HCT116 (cell line): Measurements from ENCODE around the gene POLE. TPM values are rescaled to one million over a fixed set of nuclear protein-coding genes. Genes with fewer than 3 reads are reported as not detected.

Experiments
- ATAC-seq: fragments of 200-7000 bp; cut with Tn5 transposase; 2 replicates; pipeline ENCODE4 v1.9.1; 2020; ENCODE audit warnings: mild to moderate bottlenecking, moderate library complexity
- BruUV-seq: library from RNA; stranded (reverse); fragments of 400-500 nt; replicated peaks from 2 replicates; lab custom pipeline; 2021; lab: Mats Ljungman, UMichigan
- CTCF ChIA-PET: fragments of 300-600 bp; sonication (Branson Sonifier 250); formaldehyde crosslinking; loops from one replicate; lab custom pipeline; 2021; ENCODE audit warnings: antibody characterized with exemption; lab: Charles Lee
- POLR2A ChIA-PET: fragments of 300-600, 350-600 bp; sonication (Branson Sonifier 250); formaldehyde crosslinking; loops from one replicate; lab custom pipeline; 2021; ENCODE audit warnings: antibody characterized with exemption; lab: Charles Lee
- RAD21 ChIA-PET, 2 experiments: fragments of 300-600 bp; sonication (Branson Sonifier 250); formaldehyde crosslinking; loops; one replicate each; lab custom pipeline; 2023; ENCODE audit warnings: low total read pairs in 2 of 2; ENCODE audit not compliant: uncharacterized antibody in 2 of 2, unreplicated experiment in 2 of 2, low non-redundant PET in 1 of 2; lab: Charles Lee
- DNase-seq: peaks from one replicate; pipeline ENCODE4 v3.0.0-alpha.2; 2010; ENCODE audit warnings: low read depth, low spot score
- H2AFZ ChIP-seq: fragments of 200-600 bp; shearing (Covaris generic), sonication (generic); 2 replicates; pipeline ENCODE4 v1.6.1; 2017; ENCODE audit warnings: low read depth, mixed run types, mixed read lengths, antibody characterized with exemption, low read length; ENCODE audit not compliant: poor library complexity, severe bottlenecking
- H3K27ac ChIP-seq: 2 replicates; pipeline ENCODE4 v1.5.1; 2012; ENCODE audit warnings: low read depth, low read length
- H3K27me3 ChIP-seq: fragments of 200-600 bp; sonication (generic); 2 replicates; pipeline ENCODE4 v1.6.1; 2016; ENCODE audit warnings: mixed run types, low read length, mixed read lengths; ENCODE audit not compliant: insufficient read depth
- H3K36me3 ChIP-seq, 2 experiments: fragments of 200-500 bp in 1 of 2; fragments of 200-600 bp in 1 of 2; sonication (Bioruptor generic) in 1 of 2; sonication (generic) in 1 of 2; 2 replicates each; pipeline versions ENCODE4 v1.5.1 to v1.6.1; 2014 to 2016; ENCODE audit warnings: low read length in 2 of 2, inconsistent platforms in 1 of 2, mixed read lengths in 1 of 2, mixed run types in 1 of 2; ENCODE audit not compliant: insufficient read depth in 2 of 2, control insufficient read depth in 1 of 2
- H3K4me1 ChIP-seq, 2 experiments: fragments of 200-600 bp in 1 of 2; sonication (generic) in 1 of 2; 2 replicates each; pipeline versions ENCODE4 v1.5.1 to v1.6.1; 2012 to 2017; ENCODE audit warnings: low read length in 2 of 2, inconsistent platforms in 1 of 2, mild to moderate bottlenecking in 1 of 2, mixed read lengths in 1 of 2, mixed run types in 1 of 2, moderate library complexity in 1 of 2; ENCODE audit not compliant: insufficient read depth in 2 of 2, control insufficient read depth in 1 of 2
- H3K4me2 ChIP-seq: fragments of 200-600 bp; sonication (generic); 2 replicates; pipeline ENCODE4 v1.6.1; 2017; ENCODE audit warnings: mixed run types, low read length, mixed read lengths
- H3K4me3 ChIP-seq, 2 experiments: fragments of 200-600 bp in 1 of 2; sonication (generic) in 1 of 2; replicated peaks in 1 of 2; 2 replicates each; pipeline ENCODE4 v1.5.1; 2011 to 2016; ENCODE audit warnings: low read length in 2 of 2, control low read depth in 1 of 2, low read depth in 1 of 2, mild to moderate bottlenecking in 1 of 2, mixed read lengths in 1 of 2, mixed run types in 1 of 2
- H3K79me2 ChIP-seq: fragments of 200-600 bp; sonication (generic); 2 replicates; pipeline ENCODE4 v1.6.1; 2017; ENCODE audit warnings: mild to moderate bottlenecking, mixed run types, low read length, moderate library complexity, mixed read lengths; ENCODE audit not compliant: insufficient read depth
- H3K9ac ChIP-seq: fragments of 200-600 bp; sonication (generic); 2 replicates; pipeline ENCODE4 v1.6.1; 2016; ENCODE audit warnings: low read length, mixed read lengths
- H3K9me2 ChIP-seq: fragments of 200-600 bp; sonication (generic), shearing (Covaris generic); 2 replicates; pipeline ENCODE4 v1.6.1; 2017; ENCODE audit warnings: mixed run types, mild to moderate bottlenecking, moderate library complexity; ENCODE audit not compliant: insufficient read depth
- H3K9me3 ChIP-seq, 2 experiments: fragments of 200-500 bp in 1 of 2; fragments of 200-600 bp in 1 of 2; sonication (Bioruptor generic) in 1 of 2; sonication (generic) in 1 of 2; 2 replicates each; pipeline ENCODE4 v1.6.1; 2014 to 2017; ENCODE audit warnings: low read length in 2 of 2, mixed read lengths in 2 of 2, inconsistent platforms in 1 of 2, low read depth in 1 of 2, mild to moderate bottlenecking in 1 of 2, mixed run types in 1 of 2, moderate library complexity in 1 of 2; ENCODE audit not compliant: control insufficient read depth in 1 of 2, insufficient read depth in 1 of 2
- H4K20me1 ChIP-seq: fragments of 200-600 bp; sonication (generic), shearing (Covaris generic); 2 replicates; pipeline ENCODE4 v1.6.1; 2017; ENCODE audit warnings: mixed run types, mild to moderate bottlenecking, moderate library complexity; ENCODE audit not compliant: insufficient read depth
- ATF3 ChIP-seq: IDR thresholded peaks from 2 replicates; pipeline ENCODE4 v1.6.1; 2012
- CBX3 ChIP-seq: IDR thresholded peaks from 2 replicates; pipeline ENCODE4 v1.6.1; 2012; ENCODE audit warnings: low read depth
- CEBPB ChIP-seq: IDR thresholded peaks from 2 replicates; pipeline ENCODE4 v1.6.1; 2012; ENCODE audit warnings: low read depth
- EZH2phosphoT487 ChIP-seq: fragments of 200-600 bp; IDR thresholded peaks from 2 replicates; pipeline ENCODE4 v1.6.1; 2018; ENCODE audit warnings: antibody characterized with exemption, borderline replicate concordance
- FOSL1 ChIP-seq: IDR thresholded peaks from 2 replicates; pipeline ENCODE4 v1.6.1; 2012; ENCODE audit warnings: low read depth
- JUND ChIP-seq: IDR thresholded peaks from 2 replicates; pipeline ENCODE4 v1.6.1; 2012
- RAD21 ChIP-seq: IDR thresholded peaks from 2 replicates; pipeline ENCODE4 v1.6.1; 2012; ENCODE audit warnings: low read depth, mild to moderate bottlenecking
- REST ChIP-seq: IDR thresholded peaks from 2 replicates; pipeline ENCODE4 v1.6.1; 2012; ENCODE audit warnings: low read depth
- SIN3A ChIP-seq: IDR thresholded peaks from 2 replicates; pipeline ENCODE4 v1.6.1; 2012; ENCODE audit warnings: low read depth
- SP1 ChIP-seq: IDR thresholded peaks from 2 replicates; pipeline ENCODE4 v1.6.1; 2012; ENCODE audit warnings: low read depth
- SRF ChIP-seq: IDR thresholded peaks from 2 replicates; pipeline ENCODE4 v1.6.1; 2012; ENCODE audit warnings: low read depth
- YY1 ChIP-seq: IDR thresholded peaks from 2 replicates; pipeline ENCODE4 v1.6.1; 2011; ENCODE audit warnings: low read length, low read depth, moderate library complexity, mild to moderate bottlenecking; ENCODE audit not compliant: insufficient replicate concordance; ENCODE audit errors: extremely low read depth
- ZFX ChIP-seq: fragments of 450-650 bp; IDR thresholded peaks from 2 replicates; pipeline ENCODE4 v1.6.1; 2017
- ZNF274 ChIP-seq: fragments of 200-500 bp; sonication (Bioruptor generic); IDR thresholded peaks from 2 replicates; pipeline ENCODE4 v1.6.1; 2014; ENCODE audit warnings: mild to moderate bottlenecking, low read depth, low read length, inconsistent platforms
- intact Hi-C: fragments of 100-400 bp; cut with micrococcal nuclease; formaldehyde crosslinking; loops from 2 replicates; pipeline ENCODE4 v1.10.0; 2022
- total RNA-seq: library from RNA; stranded (reverse); gene quantifications from one replicate; pipeline ENCODE4 v1.2.1, GENCODE V29; 2021; ENCODE audit not compliant: unreplicated experiment
- TF ChIP-seq, protein P1 (sequence below): IDR thresholded peaks from 2 replicates; pipeline ENCODE4 v1.6.1; 2012

POLE gene
- total RNA-seq, 1 experiment from 2014 or later, result 128 TPM

DNA sequence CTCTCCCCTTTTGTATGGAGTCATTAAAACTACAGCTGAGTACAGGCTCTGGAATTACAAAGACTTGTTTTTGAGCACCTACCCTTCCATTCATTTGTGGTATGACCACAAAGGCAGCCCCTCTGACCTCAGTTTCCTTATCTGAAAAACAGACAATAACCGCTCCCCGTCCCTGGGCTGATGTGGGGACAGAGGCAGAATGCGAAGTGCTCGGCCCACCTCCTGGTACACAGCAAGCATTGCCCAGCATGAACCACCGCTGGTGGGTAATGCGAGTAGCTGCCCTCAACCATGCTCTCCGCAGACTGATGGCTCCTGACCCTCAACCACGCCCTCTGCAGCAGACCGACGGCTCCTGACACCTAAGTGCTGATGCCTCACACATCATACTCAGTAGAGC, 46.2 kb downstream of the POLE start:
- ChIA-PET POLR2A (no interaction called here), CTCF (no interaction called here), RAD21 (no interaction called here)
- Histone ChIP-seq H4K20me1 (no peaks in the 10 kb centered on the region), H3K9me3 (no peaks in the 10 kb centered on the region), H3K4me1 (no peaks in the 10 kb centered on the region), H3K27ac (no peak overlapping the region), H2AFZ (no peak overlapping the region), H3K4me3 (no peak overlapping the region), H3K27me3 (no peaks in the 10 kb centered on the region), H3K9ac (no peak overlapping the region), H3K9me2 (no peaks in the 10 kb centered on the region), H3K4me2 (no peak overlapping the region), H3K36me3 (peaks cover 31 to 50% of the 10 kb centered on the region in 2 experiments; a peak in 3 of 4 replicates), H3K79me2 (no peaks in the 10 kb centered on the region)
- ATAC-seq, result no peak
- intact Hi-C loops, result no loop called here
- no TSS peak for BruUV-seq
- DNase-seq, result no peak
- no peak for TF ChIP-seq RAD21
- no peak for TF ChIP-seq ATF3
- no peak for TF ChIP-seq EZH2phosphoT487
- no peak for TF ChIP-seq SRF
- TF ChIP-seq FOSL1, result no peak
- no peak for TF ChIP-seq JUND
- TF ChIP-seq SP1, result no peak
- no peak for TF ChIP-seq YY1
- TF ChIP-seq CBX3, result no peak
- no peak for TF ChIP-seq CEBPB
- TF ChIP-seq ZNF274, result no peak
- TF ChIP-seq, protein P1, sequence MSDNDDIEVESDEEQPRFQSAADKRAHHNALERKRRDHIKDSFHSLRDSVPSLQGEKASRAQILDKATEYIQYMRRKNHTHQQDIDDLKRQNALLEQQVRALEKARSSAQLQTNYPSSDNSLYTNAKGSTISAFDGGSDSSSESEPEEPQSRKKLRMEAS, result no peak
- TF ChIP-seq ZFX, result no peak
- TF ChIP-seq SIN3A, result no peak
- TF ChIP-seq REST, result no peak
